NCI-H2196 (cell line): Measurements from ENCODE around the gene TNNI2.

Experiments
- DNase-seq: peaks from one replicate; lab custom pipeline; 2025; ENCODE audit not compliant: unreplicated experiment; lab: John Stamatoyannopoulos, UW

The TNNI2 gene

DNA sequence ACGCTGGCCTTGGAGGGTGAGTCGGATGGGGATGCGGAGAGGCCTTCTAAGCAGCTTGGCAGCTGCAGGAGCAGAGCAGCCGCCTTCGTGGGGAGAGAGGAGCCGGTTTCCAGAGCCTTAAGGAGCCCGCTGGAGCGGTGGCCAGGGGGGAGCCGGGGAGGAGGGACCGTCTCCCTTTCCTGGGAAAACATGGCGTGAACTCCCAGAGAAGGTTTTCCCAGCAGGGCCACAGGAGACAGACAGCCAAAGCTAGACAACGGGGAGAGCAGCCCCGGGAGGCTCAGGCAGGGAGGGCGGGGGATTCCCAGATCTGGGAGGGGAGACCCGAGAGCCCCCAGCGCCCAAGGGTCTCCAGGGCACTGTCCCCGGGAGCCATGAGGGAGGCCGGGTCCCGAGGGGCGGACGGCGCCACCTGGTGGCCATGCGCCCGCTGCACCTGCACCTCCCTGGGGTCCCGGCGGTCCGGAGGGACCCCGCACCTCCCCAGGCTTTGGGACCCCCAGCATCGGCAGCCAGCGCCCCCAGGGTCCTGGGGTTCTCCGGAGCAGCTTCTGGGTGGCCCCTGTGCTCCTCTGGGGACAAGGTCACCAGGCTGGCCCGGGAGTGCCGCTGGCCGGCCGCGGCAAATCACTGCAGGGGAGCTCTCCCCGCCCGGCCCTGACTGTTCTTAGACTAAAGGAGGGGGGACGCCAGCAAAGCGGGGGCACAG is 6.4 kb upstream of the TNNI2 start:
- DNase-seq, result peak; percentile 40

GRCh38 chr11:1832920-1833295 is 5.9 kb upstream of the TNNI2 start:
- no peak for DNase-seq

DNA sequence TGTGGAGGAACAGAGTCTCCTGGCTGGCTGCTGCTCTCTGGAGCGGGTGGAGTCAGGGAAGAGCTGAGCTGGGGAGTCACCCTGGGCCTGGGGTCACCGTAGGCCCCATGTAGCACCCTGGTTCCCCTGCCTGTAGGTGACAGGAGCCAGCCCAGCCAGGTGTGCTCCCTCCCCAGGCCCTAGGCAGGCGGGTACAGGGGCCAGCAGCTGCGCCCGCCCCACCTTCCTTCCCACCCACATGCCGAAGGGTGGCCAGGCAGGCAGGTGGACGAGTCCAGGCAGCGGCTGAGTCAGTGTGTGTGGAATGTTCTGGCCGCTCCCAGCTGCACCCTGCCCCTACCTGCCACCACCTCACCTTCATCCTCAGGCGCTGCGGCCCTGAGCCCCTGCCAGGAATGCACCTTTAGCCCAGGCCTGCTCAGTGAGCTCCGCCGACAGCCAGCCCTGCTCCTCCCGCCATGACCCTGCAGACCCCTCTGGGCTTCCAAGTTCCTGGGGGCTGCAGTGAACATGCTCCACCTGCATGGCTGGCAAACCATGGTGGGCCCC is 4.6 kb upstream of the TNNI2 start:
- peak; percentile 59 for DNase-seq

DNA sequence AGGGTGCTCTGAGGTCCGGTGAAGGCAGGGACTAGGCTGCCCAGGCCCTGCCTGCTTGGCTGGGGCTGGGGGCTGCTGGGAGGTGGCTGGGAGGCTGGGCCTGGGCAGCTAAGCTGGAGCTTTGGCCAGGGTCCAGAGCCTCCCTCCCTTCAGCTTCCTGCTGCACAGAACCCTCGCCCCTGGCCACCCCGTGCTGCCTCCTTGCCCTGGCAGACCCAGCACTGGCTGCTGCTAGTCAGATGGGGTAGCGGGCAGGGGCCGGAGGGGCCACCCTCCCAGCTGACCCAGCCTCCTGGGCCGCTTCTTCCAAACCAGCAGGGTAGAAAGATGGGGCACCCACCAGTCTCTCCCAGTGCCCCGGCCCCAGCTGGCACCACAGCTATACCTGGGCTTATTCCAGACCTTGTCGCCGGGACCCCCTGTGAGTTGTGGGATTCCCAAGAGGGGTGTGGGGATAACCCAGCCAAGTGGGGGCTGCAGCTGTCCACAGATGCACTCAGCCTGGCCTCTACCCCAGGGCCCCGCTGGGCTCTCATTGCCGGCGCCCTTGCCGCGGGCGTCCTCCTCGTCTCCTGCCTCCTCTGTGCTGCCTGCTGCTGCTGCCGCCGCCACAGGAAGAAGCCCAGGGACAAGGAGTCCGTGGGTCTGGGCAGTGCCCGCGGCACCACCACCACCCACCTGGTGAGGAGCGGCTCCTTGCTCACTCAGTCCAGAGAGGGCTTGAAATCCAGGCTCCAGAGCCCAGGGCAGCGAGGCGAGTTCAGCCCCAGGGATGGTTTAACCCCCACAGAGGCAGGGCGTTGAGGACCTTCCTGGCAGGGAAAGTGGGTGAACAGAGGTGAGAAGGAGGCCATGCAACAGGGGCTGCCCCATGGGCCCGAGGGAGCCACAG is 3.8 kb upstream of the TNNI2 start, which contains the start of gene SYT8:
TSS of gene SYT8 (plus strand) at position 212 of the 892 bp plus-strand sequence. CDS start at position 328, 116 bp downstream.
- DNase-seq, result peak; percentile 33

DNA sequence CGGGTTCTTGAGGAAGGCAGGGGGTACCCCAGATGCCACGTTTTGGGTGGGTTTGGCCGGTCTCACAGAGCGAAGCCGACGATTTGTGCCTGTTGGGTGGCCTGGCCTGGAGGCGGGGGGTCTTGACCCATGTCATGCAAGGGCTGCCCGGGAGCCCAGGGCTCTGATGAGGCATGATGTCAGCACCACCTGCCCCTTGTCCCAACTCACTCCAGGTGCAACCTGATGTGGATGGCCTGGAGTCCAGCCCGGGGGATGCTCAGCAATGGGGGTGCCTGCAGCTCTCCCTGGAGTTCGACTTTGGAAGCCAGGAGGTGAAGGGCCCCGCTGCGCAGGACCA is 3.1 kb upstream of the TNNI2 start:
- no peak for DNase-seq

DNA sequence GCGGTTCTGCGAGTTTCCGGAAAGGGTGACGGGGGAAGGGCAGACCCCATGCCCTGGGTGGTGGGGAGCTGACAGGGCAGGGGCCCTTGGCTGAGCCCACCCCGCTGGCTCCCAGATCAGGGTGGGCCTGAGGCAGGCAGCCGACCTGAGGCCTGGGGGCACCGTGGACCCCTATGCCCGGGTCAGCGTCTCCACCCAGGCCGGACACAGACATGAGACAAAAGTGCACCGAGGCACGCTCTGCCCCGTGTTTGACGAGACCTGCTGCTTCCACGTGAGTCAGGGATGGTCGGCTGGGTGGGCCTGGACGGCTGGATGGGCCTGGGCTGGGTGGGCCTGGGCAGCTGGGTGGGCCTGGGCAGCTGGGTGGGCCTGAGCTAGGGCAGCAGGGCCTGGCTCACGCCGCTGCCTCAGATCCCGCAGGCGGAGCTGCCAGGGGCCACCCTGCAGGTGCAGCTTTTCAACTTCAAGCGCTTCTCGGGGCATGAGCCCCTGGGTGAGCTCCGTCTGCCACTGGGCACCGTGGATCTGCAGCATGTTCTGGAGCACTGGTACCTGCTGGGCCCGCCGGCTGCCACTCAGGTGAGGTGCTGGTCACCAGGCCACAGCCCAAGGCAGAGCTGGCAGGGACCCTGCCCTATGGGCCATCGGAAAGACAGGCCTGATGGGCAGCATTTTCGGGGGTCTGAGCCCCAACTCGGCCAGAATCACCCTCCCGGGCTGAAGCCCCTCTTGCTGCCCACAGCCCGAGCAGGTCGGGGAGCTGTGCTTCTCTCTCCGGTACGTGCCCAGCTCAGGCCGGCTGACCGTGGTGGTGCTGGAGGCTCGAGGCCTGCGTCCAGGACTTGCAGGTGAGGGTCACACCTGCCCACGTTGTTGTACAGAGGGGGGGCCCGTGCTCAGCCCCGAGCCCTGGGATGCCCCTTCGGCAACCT is 2.5 kb upstream of the TNNI2 start:
- no peak for DNase-seq

DNA sequence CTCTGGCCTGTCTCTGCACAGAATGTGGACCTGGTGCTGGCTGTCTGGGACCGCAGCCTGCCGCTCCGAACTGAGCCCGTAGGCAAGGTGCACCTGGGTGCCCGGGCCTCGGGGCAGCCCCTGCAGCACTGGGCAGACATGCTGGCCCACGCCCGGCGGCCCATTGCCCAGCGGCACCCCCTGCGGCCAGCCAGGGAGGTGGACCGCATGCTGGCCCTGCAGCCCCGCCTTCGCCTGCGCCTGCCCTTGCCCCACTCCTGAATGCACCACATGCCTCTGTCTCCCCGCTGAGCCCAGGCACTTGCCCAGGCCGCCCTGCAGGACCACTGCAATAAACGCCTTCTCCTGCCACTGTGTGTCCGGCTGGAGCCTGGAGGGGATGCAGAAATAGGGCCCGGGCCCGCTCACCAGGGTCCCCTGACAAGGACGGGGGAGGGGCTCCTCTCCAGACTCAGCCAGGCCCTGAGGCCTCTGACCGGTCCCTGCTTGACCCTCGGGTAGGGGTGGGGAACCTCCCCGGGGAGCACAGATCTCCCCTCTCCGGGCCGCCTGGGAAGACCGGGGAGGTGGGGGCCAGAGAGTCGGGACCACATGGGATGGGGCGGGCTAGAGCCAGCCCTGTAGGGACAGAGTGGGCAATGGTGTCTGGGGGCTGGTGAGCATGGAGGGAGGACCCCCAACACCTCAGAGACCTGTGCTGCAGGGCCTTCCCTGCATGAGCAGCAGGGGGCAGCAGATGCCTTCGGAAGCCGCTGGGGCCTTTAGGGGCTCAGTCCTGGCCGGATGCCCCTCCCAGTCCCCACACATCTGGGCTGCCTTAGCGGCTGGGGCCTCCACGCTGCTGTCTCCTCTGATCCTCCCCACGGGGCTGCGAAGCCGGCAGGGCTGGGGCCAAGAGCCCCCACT is 1.4 kb upstream of the TNNI2 start:
- DNase-seq, result peak; percentile 33

DNA sequence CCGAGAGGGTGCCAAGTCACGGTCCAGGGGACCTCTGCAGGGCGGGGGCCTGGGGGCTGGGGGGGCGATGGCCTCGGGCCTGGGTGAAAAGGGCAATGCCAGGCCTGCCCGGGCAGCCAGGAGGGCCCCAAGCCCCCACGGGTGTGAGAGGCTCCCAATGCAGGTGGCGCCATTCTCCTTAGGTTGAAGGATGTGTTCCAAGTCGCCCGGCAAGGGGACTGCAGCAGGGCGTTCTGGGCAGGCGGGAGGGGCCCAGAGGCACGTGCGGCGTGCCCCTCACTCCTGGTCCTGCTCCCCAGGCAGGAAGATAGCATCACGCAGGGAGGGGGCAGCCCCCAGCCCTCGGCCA is 730 bp upstream of the TNNI2 start:
- DNase-seq, result no peak

GRCh38 chr11:1839204-1839923 is 583 bp downstream of the TNNI2 start:
- no peak for DNase-seq

- no peak for DNase-seq
Observed at GRCh38 chr11:1839924-1840779, 1.4 kb downstream of the TNNI2 start.

GRCh38 chr11:1840780-1841480 is 2.1 kb downstream of the TNNI2 start:
- DNase-seq, result no peak

GRCh38 chr11:1841511-1842148 is 2.8 kb downstream of the TNNI2 start:
- no peak for DNase-seq

DNA sequence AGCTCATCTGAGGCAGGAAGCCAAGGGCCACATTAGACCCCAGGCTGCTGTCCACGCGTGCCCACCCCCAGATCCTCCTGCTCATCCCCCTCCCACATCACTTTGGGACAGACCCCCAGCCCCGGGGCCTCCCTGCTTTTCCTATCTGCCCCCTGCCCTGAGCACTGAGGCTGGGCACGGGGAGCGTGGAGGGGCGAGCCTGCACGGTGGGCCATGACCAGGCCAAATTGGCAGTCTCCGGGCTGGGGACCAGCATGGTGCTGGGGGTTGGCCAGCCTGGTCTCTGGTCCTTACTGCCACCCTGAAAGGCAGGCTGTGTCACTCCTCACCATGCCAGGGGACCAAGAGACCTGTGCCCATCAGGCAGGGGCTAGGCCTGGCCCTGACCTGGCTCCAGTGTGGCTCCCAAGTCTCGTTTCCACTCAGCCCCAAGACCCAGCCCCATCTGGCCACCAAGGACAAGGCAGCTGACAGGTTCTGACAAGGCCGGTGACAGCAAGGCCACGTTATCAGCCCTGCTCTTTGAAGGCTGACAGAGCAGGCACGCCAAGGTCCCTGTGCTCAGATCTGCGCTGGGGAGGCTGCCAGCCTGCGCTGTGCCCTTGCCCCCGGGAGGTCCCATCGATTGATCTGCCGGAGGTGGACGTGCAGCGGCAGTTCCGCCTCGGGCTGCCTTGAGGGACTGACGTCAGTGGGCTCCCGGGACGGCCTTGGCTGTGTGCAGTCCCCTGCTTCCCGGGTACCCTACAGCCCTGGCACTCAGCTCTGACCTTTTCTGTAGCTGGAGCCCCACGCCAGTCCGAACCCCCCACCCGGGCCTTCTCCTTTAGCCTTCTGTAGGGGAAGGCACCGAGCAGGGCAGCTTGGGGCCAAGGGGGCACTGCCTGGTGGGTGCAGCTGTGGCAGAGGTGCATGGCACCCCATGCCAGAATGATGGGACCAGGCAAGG is 3.6 kb downstream of the TNNI2 start:
- DNase-seq, result no peak

DNA sequence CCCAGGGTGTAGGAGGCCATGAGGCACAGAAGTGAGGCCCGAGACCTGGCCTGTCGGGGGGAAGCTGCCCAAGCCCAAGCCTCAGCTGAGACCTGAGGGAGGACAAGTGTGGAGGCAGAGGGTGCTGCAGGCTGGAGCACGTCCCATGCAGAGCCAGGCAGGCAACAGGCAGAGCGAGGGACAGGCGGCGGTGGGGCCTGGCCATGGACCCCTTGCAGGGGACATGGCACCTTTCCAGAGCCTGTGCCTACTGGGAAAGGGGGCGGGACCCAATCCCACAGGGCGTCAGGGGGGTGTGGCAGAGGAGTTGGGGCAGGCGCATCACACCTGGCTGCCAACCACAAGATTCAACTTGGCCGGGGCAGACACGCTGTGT is 4.3 kb downstream of the TNNI2 start:
- DNase-seq, result no peak

GRCh38 chr11:1843796-1844195 is 5.0 kb downstream of the TNNI2 start:
- no peak for DNase-seq
